NCI-H1436 treated with DMSO at 0.1 percent for 48 hours (cell line): Measurements from ENCODE around the gene TRIM47.
A peak's percentile ranks its signal among the peaks of the same experiment; 100 is the strongest.
"Not testable (repeated sequence)": the region's sequence is repeated elsewhere in the genome, so short reads cannot be mapped to it uniquely, and the experiment has no call there.

Source experiments
- DNase-seq: peaks from one replicate; lab custom pipeline; 2025; lab: John Stamatoyannopoulos, UW

TRIM47 gene

DNA sequence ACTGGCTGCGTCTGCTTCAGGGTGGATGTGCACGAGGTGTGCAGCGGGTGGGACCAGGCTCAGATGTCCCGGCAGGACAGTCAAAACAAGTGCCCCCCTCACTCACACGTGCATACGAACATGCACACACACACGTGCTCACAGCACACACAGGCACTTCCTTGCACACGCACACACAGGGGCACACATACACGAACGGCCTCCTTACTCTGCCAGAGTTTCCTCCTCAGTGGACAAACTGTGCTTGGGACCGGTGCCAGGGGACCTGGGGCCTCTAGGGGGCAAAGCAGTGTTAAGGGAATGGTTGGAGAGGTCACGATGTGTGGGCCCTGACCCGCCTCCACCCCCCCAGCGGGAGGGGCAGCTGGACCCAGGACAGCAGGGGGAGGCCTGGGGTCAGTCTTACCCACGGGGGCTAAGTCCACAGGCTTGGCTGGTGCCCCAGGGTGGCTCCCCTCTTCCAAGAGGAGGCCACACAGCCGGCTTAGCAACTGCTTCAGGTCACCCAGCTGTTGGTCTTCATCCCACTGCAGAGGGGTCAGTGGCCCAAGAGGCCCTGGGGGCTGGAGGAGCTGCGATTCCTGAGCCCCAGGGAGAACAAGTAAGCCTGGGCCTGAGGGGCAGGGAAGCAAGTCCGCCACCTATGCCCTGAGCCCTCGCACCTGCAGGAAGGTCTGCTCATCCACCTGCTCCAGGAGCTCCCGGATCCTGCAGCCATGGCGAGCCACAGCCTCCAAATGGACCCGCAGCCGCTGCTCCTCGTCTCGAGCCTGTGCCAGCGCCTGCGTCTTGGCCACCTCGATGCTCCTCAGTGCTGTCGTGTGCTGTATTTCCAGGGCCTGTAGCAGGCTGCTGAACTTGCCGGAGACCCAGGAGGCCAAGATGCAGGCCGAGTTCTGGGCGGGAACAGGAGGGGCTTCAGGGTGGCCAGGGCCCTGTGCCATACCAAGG lies 13.5 kb upstream of the TRIM47 start:
- DNase-seq, result no peak

DNA sequence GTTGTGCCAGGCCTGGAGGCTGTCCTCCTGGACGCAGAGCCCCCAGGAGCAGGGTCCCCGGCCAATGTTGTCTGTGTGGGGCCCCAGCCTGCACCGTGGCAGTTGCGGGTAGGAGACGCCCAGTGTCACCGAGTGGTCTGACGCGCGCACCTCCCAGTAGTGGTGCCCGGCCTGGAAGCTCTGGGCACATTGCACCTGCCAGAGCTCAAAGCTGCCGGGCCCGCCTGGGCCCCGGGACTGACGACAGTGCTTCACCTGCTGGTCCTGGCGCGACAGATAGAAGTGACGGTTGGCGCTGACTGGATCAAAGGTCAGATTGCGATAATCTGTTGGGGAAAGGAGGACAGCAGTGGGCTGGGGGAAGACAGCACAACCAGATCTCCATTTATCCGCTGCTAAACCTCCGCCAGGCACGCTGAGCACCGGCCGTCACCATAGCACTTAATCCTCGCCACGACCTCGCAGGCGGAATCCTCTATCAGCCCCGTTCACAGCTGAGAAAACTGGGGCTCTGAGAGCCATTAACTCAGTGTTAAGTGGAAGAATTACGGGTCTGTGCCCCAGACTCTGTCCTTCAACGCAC lies 12.7 kb upstream of the TRIM47 start:
- DNase-seq, result no peak

DNA sequence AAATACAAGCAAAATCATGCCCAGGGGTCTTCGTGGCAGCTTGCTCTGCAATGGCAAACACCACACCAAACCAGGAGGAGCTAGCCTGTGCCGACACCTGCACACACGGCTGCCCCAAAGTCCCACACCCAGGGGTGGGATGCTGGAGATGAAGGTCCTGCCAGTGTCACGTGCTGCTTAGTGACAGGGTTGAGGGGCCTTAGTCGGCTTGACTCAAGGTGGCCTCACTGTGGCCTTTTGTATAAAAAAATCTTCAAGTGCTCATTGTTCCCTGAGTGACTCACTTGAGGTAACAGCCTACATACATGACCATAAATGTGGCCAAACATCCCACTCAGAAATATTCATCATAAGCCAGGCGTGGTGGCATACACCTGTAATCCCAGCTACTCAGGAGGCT lies 11.1 kb upstream of the TRIM47 start:
- DNase-seq, result no peak

DNA sequence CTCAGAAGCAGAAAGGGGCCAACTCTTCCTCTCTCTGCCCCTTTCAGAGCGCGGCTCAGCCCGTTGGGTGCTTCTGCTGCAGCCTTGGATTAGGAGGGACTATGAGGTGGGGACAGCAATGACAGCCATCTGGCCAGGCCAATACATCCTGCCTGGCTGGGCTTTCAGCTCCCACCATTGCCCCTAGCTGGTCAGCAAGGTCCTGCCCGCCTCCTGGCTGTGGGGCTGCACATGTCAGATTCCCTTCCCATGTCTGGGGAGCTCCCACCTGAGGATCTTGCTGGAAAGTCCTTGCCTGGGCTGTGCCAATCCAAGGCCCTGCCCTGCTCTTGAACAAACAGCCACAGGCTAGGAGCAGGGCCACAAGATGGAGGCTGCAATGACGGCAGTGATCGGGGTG lies 10.1 kb upstream of the TRIM47 start:
- no peak for DNase-seq

DNA sequence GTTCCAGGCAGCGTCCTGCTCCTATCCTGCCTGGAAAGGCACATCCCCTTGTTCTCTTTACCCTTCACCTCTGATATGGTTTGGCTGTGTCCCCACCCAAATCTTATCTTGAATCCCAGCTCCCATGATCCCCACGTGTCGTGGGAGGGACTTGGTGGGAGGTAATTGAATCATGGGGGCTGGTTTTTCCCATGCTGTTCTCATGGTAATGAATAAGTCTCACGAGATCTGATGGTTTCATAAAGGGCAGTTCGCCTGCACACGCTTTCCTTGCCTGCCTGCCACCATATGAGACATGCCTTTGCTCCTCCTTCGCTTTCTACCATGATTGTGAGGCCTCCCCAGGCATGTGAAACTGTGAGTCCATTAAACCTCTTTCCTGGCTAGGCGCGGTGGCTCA lies 7.5 kb upstream of the TRIM47 start:
- not testable (repeated sequence) for DNase-seq

DNA sequence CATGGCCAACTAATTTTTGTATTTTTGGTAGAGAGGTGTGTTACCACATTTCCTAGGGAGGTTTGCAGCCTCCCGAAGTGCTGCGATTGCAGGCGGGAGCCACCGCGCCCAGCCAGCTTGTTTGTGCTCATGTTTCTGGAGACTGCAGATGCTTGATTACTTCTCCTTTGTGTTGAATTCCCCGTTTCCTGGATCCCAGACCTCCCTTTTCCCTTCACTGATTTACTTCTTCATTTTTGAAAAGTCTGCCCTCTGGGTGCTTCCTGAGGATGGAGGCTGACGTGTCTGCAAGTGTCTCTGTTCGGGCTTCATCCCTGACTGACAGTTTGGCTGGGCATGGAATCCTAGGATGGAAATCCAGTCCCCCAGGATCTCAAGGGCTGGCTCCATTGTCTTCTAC lies 7.0 kb upstream of the TRIM47 start:
- no peak for DNase-seq

DNA sequence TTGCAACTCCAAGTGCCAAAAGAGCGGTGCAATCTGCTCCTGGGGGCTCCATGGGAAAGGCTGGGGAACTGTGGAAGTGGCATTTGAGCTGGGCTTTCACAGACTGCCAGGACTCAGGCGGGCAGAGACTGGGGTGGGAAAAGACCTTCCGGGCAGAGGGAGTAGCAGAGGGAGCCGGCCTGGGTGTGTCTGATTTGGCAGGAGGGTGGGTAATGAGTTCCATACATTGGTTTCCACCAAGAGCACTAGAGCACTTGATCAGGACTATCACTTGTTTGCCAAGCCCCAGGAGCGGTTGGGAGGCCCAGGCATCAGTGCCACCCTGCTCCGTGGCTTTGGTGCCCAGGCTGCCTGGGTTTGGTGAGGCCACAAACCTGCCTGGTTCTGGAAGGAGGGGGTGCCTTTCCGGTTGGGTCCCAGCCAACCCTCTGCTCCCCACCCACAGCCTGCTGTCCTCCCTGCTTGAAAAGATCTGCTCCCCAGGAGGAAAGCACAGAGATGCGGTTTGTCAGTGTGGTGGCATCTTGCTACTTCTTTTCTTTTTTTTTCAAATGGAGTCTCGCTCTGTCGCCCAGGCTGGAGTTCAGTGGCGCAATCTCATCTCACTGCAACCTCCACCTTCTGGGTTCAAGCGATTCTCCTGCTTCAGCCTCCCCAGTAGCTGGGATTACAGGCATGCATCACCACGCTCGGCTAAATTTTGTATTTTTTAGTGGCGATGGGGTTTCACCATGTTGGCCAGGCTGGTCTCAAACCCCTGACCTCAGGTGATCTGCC lies 3.5 kb upstream of the TRIM47 start:
- no peak for DNase-seq

DNA sequence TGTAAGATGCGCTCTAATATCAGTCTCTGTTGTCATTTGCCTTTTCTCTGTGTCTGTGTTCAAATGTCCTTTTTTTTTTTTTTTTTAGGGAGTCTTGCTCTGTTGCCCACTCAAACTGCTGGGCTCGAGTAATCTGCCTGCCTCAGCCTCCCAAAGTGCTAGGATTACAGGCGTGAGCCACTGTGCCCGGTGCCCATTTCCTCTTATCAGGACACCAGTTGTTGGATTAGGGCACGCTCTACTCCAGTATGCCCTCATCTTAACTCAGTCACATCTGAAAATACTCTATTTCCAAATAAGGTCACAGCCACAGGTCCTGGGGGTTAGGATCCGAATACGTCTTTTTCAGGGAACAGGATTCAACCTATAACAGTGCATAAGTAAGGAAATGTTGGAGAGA lies 1.9 kb upstream of the TRIM47 start:
- DNase-seq, result no peak

DNA sequence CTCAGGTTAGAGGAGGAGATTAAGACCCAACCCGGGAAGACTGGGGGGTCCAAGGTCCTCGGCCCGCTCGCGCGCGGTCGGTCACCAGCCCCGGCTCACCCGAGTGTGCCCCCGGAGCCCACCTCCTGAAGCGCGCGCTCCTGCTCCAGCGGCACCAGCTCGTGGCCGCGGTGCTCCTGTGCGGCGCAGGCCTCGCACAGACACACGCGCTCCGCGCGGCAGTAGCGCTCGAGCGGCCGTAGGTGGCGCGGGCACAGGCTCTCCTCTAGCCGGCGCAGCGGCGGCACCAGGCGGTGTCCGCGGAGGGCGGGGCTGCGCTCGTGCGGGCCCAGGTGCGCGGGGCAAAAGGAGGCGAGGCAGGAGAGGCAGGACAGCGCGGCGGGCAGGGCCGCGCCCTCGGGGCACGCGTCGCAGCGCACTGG lies 618 bp downstream of the TRIM47 start:
- DNase-seq, result no peak

DNA sequence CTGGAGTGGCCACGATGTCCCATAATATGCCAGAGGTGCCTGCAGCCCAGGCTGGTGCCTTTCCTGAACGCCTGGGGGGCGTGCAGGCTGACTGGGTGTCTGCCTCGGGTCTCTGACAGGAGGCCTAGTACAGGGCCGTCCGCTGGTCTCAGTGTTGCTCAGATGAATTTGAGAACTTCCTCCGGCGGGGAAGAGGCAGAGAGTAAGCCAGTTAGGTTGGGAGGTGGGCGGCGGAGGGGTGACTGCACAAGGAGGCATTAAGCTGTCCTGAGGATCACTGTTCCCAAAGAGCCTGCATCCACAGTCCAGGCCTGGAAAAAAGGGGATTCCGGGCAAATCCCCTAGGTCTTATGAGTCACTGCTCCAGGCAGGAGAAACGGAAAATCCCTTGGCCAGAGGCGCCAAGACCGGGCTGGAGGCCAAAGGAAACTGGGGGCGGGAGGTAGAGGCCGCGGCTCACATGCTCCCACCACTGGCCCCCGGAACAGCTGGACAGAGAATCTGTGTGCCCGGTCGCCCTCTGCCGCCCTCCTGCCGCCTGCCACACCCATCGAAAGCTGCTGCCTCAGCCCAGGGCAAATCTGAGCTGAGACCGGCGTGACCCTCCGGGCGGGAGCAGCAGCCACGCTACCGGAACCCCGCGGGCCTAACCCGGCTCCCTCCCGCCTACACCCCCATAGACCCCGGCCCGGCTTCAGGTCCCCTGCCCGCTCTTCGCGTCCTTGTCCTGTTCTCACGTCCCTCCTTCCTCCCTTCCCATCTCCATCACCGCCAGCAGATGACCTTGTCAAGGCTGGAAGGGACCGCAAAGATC lies 1.2 kb downstream of the TRIM47 start:
- DNase-seq, result no peak

DNA sequence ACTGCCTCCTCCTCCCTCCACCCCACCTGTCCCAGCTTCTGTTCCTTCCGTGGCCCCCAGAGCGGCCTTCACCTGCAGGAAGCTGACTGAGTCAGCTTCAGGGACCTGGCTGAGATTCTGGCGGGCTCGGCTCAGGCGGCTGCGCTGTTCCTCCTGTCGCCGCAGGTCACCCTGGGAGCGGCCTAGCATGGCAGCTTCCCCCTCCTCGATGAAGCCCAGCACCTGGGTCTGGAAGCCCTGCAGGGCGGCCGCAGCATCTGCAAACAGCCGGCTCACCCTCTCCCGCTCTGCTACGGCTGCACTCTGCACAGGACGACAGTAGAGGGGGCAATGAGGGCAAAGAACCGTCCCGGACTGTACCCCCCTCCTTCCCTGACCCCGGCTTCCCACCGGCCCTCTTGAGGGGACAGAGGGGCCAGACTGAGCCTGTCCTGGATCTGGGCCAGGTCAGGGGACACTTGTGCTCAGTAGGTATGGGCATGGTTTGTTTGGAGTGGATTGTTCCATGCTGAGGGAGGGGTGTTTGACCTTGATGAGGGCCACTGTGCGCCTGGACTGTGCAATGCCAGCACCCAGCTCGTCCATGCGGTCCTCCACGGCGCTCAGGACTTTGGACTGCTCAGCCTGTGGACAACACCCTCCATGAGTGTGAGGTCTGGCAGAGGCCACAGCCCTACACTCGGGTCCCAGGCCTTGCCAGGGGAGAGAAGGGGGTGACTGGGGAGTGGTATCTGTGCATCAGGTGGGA lies 2.0 kb downstream of the TRIM47 start:
- DNase-seq, result no peak

DNA sequence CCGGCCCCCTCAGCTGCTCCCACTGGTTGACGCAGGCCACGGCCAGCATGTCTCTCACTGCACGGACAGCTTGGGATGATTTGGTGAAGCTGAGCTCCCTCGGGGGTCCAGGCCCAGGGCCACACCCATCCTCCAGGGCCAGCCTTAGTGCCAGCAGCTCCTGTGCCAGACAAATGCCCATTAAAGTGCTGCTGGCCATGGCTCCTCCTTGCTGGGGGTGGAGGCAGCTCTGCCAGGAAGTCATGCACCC lies 2.5 kb downstream of the TRIM47 start:
- peak; percentile 63 for DNase-seq

DNA sequence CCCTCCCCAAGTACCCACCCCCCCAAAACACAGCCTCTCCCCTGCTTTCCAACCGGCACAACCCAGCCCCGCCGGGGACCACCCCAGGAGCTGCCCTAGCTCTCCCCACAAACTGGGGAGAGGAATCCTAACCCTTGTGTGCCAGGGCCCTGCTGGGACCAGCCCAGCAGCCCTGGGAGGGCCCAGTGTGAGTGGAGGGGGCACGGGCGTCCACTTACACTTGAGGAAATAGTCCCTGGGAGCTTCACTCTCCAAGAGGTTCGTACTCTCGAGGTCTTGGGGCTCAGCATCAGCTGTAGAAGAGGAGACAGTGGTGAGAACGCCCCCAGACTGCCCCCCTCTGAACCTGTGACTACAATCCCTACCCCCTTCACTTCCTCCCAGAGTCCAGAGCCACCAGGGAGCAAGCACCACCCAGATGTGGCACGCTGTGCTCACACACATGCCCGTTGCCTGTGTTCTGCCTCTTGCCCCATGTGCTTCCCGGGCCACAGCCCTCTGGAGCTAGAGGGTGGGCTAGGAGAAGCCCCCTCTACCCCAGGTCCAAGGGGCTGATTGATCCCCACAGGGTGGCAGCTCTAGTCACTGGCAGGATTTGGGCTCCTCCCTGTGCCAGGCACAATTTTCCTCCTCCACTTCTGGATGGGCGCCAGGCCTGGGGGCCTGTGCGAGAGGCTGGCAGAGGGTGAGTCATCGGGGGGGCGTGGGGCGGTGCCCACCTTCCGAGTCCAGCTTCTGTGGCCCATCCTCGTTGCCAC lies 3.0 kb downstream of the TRIM47 start:
- DNase-seq, result no peak

DNA sequence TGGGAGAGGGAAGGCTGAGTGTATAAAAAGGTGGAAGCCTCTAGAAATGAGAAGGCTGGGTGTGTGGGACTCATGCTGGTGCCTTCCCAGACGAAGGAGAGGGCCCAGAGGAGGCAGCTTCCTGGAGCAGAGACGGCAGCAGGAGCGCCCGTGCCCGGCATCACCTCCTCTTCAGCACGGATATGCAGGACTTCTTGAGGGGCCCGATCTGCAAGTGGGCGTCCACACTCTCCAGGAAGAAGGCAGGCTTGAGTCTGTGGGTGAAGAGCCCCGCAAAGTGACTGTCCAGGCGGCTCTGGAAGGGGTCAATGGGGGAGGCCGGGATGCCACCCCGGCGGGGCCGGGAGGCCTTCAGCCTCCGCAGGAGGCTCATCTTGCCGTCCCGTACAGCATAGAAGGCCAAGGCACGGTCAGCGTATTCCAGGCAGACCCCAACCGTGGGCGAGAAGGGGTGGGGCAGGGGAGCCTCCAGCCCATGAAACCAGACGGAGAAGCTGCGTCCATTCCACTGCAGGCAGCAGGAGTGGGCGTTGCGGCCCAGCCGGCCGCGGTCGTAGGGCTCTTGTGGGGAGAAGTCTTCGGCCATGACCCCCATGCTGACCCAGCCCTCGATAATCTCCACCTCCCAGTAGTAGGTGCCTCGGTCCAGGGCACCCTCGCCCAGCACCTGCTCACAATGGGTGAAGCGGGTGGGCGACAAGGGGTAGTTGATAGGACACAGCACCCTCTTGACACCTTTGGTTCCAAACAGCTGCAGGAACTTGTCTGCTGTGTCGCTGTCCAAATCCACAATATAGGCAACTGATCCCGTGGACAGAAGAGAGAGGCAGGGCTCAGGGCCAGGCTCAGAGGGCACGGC lies 3.8 kb downstream of the TRIM47 start:
- DNase-seq, result no peak

DNA sequence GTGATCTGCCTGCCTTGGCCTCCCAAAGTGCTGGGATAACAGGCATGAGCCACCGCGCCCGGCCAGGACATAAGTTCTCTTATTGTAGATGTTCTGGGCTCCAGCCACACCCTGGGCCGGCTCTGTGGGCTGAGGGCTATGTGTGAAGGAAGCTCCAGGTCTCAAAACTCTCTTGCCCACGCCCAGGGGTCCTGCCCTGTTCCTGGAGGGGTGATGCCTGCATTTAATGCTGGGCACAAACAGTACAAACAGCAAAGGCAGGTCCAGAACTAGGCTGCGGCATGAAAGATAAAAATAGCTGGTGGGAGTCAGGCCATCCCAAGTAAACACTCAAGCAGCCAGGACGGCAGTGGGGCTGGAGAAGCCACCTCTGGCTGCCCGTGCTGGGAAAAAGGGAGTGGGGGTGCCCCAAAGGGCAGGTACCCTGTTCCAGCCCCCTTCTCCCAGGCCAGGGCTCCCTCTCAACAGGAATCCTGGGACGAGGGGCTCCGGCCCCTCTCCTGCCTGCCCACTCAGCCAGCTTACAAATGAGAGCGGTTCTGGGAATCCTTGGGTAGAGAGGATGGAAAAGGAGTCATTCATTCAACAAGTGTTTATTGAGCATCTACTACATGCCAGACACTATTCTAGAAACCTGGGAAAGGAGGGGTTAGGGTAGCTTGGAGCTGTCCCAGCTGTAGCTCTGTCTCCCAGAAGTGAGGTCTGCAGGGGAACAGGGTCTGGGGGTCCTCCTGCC lies 4.6 kb downstream of the TRIM47 start:
- no peak for DNase-seq

DNA sequence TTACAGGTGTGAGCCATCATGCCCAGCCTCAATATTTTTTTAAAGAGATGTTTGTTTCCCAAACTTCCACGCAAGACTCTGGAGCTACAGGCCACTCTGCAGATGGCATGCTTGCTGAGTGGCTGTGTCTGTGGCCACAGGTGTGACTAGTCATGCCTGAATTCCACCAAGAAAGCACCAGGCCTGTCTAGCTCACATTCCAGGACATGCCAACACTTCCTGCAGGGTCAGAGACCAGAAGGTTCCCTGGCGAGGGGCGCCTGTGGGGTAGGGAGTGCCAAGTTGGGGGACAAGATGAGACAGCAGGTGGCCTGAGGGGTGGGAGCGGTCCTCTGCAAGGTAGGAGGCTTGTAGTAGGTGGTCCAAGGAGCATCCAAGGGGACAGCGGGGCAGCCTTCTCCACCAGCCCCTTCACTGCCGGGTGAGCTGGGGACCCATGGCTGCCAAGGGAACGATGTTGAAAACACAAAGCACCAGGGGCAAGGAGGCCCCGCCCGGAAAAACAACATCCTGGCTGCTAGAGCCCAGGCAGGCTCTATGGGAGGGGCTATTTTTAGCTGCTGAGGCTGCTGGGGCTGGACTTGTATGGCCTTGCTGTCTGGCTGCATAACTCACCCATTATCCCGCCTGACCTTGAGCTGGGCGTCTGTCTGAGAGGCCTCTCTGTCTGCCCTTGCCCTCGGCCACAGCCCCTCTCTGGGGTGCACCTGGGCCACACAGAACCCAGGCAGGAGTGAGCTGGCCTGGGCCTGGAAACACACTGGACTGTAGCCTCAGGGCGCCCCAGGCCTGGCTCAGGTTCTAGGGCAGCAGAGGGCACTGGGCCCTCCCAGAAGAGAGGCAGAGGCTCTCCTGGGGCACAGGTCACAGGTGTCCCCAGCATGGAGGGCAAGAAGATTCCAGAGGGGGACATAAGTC lies 5.7 kb downstream of the TRIM47 start:
- DNase-seq, result no peak

DNA sequence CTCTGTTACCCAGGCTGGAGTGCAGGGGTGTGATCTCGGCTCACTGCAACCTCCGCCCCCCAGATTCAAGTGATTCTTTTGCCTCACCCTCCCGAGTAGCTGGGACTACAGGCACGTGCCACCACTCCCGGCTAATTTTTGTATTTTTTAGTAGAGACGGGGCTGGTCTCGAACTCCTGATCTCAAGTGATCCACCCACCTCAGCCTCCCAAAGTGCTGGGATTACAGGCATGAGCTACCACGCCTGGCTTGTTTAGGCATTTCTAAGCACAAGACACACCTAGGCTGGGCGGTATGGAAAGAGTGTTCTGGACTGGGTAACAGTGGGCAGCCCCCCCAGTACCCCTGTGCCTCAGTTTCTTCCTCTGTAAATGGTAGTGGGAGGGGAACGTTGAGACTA lies 8.2 kb downstream of the TRIM47 start:
- DNase-seq, result not testable (repeated sequence)
